NCI-H128 (cell line): Measurements from ENCODE around the gene CYTIP.
"Not testable (repeated sequence)": the region's sequence is repeated elsewhere in the genome, so short reads cannot be mapped to it uniquely, and the experiment has no call there.

ENCODE experiments used
- DNase-seq: peaks from one replicate; lab custom pipeline; 2025; ENCODE audit not compliant: unreplicated experiment; lab: John Stamatoyannopoulos, UW

CYTIP gene

DNA sequence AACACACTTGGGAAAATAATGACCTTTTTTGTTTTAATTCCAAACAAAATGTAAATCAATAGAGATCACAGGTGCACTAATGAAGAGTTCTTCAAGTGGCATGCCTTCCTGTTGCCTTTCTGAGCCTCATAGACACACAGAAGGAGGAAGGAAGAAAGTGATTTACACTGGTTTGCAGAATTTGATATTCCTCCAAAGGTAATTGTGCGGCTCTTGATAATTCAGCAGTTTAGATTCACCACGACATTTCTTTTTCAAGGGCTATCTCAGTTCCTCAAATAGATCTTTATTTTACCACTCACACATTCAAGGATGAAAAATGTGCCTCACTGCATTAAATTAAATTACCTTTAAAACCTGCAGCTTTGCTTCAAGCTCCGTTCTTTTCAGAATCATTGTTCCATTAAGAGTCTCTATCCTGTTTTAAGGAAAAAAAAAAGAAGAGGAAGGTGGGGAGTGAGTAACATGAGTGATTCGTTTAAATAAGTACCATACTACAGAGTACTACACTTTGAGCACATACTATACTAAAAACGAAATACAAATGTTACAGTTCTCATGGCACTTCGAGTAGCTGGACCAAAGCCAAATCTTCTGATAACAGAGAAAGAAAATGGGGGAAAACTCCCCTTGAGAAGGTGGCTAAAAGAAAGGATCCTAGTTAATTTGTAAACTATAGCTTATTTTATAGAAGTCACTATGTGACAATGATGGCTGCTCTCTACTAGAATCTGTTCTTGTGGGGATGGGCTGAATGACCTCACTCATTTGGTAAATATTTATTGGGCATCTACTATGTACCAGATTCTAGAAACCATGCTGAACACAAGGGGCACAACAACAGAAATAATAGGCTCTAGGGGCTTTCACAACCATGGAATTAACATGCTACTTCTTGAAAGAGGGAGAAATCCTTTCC, 16.6 kb downstream of the CYTIP start:
- DNase-seq: no peak

DNA sequence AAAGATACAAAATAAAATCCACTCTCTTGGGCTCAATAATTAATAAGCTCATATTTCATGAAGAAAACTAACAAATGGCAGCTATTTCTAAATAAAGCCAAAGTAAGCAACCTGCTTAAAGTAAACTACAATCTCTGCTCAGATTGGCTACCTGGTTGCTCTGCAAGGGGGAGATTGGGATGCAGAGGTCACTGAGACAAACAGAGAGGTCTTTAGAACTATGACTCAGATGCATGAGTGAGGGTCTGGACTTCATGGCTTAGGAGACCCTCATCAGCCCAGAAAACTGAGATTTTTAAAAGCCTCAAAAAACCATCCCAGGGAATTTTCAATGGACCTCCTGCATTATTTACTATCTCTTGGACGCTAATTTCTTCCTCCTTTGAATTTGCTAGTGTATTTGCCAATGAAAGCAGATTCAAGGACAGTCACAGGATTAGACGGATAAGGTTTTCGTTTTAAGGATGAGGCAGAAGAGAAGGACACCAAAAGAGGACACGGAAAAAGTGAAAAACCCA, 17.4 kb downstream of the CYTIP start:
- DNase-seq: no peak

DNA sequence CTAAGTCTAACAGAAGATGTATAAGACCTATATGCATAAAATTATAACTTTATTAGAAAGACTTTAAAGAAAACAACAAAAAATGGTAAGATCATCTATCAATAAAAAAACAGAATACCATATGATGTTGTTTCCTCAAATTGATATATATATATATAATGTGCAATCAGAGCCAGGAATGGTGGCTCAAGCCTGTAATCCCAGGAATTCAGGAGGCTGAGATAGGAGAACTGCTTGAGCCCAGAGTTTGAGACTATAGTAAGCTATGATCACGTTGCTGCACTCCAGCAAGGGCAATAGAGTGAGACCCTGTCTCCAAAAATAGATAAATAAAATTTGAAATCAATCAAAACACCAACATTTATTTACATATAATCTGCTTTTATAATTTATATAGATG, 19.5 kb downstream of the CYTIP start:
- no peak for DNase-seq

DNA sequence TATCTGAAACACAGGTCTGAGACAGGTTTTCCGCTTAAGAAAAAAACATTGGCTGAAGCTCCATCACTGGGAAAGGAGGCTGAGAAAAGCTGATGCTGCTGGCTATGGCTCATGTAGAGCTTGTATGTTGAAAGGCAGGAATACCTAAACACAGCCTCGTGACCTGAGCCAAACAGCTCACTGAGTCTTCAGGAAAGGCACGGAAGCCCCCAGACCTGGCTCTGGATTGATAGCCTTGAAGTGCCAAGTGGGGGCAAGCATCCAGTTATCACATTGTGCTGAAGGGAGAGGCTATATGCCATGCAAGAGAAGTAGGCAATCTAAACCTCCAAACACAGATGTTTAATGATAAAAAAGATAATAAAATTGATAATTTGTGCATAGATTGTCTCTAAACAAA, 21.9 kb downstream of the CYTIP start:
- no peak for DNase-seq

DNA sequence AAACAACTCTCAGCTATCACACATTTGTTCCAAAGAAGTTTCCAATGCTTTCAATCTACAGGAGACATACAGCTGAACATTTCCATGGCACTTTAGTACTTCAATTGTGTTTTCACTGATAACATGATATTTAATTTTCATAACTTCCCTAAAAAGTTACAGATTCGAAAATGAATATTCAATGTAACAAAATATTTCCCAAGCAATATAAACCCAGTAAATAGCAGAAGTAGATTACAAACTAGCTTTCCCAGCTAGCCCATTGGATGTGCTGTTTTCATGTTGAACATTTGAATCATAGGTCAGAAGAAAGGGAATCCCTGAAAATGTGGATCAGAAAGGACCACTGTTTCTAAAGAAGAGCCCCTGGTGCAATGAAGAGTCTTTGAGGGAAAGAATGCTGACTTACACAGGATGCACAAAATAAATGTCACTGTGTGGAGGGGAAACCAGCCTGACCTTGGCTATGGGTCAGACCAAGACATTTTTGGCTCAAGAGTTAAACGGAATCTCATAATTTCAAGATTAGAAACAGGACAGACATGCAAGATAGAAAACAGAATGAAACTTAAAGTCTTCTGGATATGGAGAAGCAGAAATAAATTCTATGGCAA, 22.5 kb downstream of the CYTIP start:
- DNase-seq: no peak

DNA sequence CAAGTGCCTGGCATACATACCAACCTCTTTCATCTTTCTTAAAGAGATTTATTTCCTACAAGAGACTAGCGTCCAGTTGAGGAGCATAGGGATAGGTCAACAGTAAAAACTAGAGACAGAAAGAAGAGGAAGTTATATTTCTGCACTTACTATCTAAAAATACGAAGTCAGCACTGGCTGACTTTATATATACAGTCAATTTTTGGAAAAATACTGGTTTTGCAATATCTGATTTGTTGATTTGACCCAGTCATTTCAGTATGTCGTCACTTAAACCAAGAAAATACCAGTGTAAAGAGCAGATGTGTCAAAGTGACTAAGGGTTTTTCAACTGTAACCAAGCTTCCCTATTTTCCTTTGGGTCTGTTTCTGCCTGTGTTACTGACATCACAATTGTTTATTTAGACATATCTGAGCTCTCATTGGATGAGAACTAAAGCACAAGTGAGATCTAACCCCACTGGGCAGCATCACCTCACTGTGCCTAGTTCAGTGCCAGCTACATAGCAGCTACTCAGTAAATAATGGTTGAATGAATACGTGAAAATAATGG, 23.0 kb downstream of the CYTIP start:
- DNase-seq: no peak

DNA sequence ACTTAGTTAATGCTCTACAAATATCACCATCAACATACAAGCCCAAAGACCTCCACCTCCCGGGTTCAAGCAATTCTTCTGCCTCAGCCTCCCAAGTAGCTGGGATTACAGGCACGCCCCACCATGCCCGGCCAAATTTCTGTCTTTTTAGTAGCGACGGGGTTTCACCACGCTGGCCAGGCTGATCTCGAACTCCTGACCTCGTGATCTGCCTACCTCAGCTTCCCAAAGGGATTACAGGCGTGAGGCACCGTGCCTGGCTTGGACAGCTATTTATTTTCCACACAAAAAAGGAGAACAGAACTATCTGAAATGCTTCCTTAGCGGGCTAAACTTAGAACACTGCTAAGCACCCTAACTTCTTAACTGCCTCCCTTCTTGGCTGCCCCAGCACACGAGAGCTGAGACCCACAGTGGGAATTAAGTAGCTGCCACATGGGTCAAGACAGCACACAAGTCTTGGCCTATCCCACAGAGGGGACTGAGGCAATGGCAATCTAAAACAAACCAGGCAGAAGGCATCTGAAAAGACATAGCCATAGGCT, 24.8 kb downstream of the CYTIP start:
- DNase-seq: no peak

DNA sequence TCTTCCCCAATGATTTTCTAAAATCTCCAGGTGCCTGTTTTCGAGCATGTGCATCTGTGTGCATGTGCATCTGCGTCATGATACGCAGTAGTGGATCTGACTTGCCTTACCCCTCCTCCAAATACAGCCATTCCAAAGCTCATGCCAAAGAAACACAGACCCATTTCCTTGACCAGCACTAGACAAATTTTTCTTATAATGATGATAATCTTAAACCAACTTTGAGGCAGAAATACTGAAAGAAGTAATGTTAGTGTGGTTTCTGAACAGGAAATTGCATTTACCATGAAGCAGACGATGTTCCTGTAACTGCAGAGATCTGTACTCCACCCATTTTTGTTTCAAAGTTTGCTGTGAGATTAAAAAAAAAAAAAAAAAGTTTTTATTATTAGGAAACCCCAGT, 25.6 kb downstream of the CYTIP start:
- DNase-seq: no peak

DNA sequence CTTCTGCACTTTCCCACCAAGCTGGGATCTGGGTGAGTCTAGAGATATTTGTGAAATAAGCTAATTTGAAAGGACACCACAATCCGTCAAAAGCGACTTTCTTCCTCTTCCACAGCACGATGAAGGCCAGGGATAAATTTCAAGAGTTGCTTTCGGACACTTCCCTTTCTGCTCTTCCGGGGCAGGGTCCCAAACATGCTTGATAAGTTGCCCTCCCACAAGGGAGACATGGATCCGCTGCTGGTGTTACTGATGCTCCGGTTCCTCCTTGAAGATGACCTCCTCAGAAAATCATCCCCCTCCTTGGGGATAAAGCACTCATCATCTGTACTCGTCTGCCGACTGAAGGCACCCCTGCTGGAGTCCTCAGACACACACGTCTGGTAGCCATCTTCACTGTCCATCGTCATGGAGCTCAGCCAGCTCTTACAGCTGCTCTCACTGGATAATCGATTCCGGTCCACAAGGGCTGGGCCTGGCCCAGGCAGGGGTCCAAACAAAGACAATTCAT, 28.2 kb downstream of the CYTIP start:
- no peak for DNase-seq

DNA sequence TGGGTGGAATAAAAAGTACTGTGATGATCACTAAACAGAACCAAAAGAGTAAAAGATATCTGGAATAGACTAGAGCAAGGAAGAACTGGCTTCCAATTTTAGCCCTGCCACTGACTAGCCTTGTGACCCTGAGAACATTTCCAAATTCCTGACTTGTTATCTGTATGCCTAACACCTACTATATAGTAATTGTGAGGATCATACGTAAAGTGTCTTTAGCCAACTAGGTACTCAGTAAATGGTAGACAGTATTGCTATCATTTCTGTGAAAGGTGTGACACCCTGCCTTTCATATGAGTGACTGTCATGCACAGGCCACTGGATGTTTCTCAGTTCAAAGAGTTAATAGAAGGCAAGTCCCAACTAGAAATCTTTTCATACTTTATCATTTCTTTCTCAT, 29.8 kb downstream of the CYTIP start:
- DNase-seq: no peak

DNA sequence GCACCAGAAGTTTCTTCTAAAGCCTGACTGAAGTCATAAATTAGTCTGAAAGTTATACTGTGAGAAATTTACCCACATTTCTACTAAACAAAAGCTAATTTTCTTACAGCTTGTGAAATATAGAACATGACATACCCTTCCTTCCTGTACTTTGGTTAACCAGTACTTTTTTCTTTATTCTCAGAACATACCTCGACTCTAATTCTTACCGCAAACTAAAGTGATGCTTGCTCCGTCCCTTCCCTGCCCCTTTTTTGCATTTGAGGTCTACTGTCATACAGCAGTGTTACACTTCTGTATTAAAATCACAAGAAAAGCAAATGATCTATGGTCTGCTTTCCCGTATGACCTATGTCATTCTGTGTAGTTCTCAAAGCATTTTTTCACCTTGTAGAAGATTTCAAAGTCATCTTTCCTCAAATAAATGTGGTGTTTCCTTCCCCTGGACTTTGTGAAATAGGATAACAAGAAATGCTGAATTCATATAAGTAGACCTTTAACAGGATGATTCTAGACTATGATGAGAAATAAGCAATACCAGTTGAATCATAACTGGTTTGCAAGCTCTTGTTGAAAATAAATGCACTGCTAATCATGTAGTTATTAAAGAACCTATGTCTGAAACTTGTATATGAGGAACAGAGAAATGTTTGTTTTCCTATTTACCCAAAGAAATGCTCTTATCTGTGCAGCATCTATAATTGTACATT, 30.4 kb downstream of the CYTIP start:
- DNase-seq: no peak

DNA sequence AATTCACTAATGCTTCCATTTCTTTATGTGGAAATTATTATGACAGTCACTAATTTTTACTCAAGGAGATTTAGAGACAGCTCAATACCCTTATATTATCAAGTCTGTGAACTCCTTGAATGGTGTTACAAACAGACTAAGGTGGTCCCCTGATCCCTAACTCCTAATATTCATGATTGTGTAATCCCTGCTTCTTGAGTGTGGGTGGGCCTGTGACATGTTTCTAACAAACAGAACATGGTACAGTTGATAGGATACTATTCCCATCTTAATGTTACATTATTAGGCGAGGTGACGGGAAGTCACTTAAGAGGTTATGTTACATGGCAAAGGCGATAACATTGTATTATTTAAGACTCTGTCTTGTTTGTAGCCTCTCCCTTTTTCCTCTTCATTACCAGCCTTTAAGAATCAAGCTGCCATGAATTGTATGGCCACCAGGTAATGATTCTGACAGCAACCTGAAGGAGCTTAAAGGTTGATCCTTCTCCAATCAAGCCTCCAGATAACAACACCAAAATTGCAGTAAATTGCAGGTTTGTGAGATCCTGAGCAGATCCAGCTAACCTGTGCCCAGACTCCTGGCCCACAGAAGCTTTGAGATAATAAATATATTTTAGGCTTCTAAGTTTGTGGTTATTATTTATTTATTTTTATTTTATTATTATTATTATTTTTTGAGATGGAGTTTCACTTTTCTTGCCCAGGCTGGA, 32.1 kb downstream of the CYTIP start:
- no peak for DNase-seq

DNA sequence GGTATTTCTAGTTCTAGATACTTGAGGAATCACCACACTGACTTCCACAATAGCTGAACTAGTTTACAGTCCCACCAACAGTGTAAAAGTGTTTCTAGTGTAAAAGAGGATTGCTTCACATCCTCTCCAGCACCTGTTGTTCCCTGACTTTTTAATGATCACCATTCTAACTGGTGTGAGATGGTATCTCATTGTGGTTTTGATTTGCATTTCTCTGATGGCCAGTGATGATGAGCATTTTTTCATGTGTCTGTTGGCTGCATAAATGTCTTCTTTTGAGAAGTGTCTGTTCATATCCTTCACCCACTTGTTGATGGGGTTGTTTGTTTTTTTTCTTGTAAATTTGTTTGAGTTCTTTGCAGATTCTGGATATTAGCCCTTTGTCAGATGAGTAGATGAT, 38.5 kb downstream of the CYTIP start:
- DNase-seq: not testable (repeated sequence)

DNA sequence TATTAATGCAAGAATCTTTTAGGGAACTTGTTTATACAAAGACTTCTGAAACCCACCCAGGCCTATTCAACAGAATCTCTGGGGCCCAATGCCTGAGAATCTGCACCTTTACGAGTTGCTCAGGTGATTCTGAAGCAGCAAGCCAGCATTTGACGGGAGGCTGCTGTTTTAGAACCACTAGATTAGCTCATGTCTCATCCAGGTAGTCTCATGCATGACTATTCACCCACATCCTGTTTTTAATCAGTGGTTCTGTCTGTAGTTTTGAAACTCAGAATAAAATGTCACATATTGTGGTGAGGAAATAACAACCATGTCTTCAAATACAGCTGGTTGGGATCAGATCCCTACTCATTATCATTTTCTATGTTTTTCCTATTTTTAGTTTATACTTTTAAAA, 39.5 kb downstream of the CYTIP start:
- no peak for DNase-seq

DNA sequence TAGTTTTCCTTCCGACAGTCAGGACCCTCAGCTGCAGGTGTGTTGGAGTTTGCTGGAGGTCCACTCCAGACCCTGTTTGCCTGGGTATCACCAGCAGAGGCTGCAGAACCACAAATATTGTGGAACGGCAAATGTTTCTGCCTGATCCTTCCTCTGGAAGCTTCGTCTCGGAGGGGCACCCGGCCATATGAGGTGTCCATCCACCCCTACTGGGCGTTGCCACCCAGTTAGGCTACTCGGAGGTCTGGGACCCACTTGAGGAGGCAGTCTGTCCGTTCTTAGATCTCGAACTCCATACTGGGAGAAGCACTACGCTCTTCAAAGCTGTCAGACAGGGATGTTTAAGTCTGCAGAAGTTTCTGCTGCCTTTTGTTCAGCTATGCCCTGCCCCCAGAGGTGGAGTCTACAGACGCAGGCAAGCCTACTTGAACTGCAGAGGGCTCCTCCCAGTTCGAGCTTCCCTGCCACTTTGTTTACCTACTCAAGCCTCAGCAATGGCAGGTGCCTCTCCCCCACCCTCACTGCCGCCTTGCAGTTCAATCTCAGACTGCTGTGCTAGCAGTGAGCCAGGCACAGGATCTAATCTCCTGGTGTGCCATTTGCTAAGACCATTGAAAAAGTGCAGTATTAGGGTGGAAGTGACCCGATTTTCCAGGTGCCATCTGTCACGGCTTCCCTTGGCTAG, 40.9 kb downstream of the CYTIP start:
- not testable (repeated sequence) for DNase-seq

DNA sequence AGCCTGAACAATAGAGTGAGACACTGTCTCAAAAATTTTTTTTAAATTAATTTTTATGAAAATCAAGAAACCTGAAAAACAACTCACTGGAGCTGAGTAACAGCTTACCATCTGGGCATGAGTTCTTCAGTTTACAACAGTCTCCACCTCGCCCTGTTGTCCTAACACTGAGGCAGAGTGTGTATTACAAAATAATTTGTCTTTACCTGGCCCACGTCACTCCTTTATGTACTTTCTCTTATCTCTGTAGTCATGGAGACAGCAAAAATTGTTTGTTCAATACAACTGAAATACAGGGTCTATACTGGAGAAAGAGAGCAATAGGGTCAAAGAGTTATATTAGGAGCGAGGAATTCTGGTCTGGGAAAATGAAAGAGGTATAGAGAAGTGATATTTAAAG, 48.1 kb downstream of the CYTIP start:
- DNase-seq: no peak

DNA sequence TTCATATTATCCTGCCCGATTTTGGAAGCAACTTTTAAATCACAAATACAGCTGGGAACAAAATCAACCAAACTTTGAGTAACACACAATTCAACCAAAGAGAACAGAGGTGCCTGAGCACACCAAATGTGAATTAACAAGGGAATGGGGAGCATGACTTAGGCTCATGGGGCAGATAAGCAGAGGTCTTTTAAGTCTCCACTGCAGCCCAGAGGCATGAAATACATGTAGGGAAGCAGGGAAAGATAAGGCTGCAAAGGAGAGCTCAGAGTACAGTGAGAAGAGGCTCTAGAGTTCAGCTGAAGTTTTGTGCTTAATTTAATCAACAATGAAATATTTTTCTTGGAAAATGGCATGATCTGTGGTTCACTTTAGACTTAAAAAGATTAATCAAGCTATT, 49.0 kb downstream of the CYTIP start:
- DNase-seq: no peak

DNA sequence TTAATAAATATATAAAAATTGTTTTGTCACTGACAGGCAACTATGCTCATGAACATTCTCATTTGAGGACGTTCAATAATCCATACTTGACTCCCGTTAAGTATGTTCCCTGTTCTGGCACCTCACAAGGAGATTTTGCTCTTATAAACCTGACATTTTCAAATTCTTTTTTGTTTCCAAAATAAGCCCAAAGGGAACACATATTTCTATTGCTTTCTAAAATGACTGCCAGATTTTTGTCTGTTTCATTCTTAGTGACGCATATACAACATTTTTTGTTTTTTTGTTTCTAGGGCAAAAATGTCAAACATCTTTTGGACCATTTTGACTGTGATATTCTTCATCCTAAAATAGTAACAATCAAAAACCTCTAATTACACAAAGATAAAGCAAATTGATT, 50.5 kb downstream of the CYTIP start:
- DNase-seq: no peak

DNA sequence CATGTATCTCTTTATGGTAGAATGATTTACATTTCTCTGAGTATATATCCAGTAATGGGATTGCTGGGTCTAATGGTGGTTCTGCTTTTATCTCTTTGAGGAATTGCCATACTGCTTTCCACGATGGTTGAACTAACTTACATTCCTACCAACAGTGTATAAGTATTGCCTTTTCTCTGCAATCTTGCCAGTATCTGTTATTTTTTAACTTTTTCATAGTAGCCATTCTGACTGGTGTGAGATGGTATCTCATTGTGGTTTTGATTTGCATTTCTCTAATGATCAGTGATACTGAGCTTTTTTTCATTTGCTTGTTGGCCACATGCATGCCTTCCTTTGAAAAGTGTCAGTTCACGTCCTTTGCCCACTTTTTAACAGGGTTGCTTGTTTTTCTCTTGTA, 55.1 kb downstream of the CYTIP start:
- DNase-seq: no peak

DNA sequence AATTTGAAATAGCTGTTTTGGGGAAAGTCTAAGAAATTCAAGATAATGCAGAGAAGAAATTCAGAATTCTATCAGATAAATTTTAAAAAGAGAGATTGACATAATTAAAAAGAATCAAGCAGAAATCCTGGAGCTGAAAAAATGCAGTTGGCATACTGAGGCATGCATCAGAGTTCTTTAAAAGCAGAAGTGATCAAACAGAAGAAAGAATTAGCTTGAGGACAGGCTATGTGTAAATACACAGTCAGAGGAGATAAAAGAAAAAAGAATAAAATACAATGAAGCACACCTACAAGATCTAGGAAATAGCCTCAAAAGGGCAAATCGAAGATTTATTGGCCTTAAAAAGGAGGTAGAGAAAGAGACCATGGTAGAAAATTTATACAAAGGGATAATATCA, 57.1 kb downstream of the CYTIP start:
- no peak for DNase-seq
